ENCODE data around the gene CABP7. TPM values are rescaled to one million over a fixed set of nuclear protein-coding genes. Genes with fewer than 3 reads are reported as not detected.
A peak's percentile ranks its signal among the peaks of the same experiment; 100 is the strongest.

The CABP7 gene
- total RNA-seq, 1 experiment from 2014 or later = not detected

- no peak overlapping the region for H3K4me2 ChIP-seq (ENCODE audit: low read depth, low read length, poor library complexity, severe bottlenecking)
- no peak overlapping the region for H3K4me3 ChIP-seq (ENCODE audit: low read length)
- H3K27me3 ChIP-seq (ENCODE audit: low read length) = no peaks in the 10 kb centered on the region
- no peak overlapping the region for H2AFZ ChIP-seq (ENCODE audit: low read length)
- H3K4me1 ChIP-seq (ENCODE audit: low read length) = peaks cover 53% of the 10 kb centered on the region
- H3K36me3 ChIP-seq (ENCODE audit: insufficient read depth, low read length) = no peaks in the 10 kb centered on the region
- DNase-seq = no peak
- no peak overlapping the region for H3K27ac ChIP-seq (ENCODE audit: low read length)
- H3K9ac ChIP-seq (ENCODE audit: low read length) = no peak overlapping the region
- no peaks in the 10 kb centered on the region for H3K79me2 ChIP-seq (ENCODE audit: low read length)
- peaks cover 28% of the 10 kb centered on the region for H4K20me1 ChIP-seq (ENCODE audit: insufficient read depth, low read depth, low read length)
- H3K9me3 ChIP-seq (ENCODE audit: low read length) = no peaks in the 10 kb centered on the region
- H3K9me2 ChIP-seq (replicated peaks; ENCODE audit: insufficient read depth, low read length) = no peaks in the 10 kb centered on the region
These were observed 19.4 kb upstream of the CABP7 start for GRCh38 chr22:29700206-29700899.

- peaks cover 48% of the 10 kb centered on the region for H3K4me1 ChIP-seq (ENCODE audit: low read length)
- no peaks in the 10 kb centered on the region for H3K9me2 ChIP-seq (replicated peaks; ENCODE audit: insufficient read depth, low read length)
- H2AFZ ChIP-seq (ENCODE audit: low read length) = no peak overlapping the region
- H3K4me2 ChIP-seq (ENCODE audit: low read depth, low read length, poor library complexity, severe bottlenecking) = no peak overlapping the region
- H3K36me3 ChIP-seq (ENCODE audit: insufficient read depth, low read length) = no peaks in the 10 kb centered on the region
- no peak overlapping the region for H3K27ac ChIP-seq (ENCODE audit: low read length)
- H4K20me1 ChIP-seq (ENCODE audit: insufficient read depth, low read depth, low read length) = peaks cover 28% of the 10 kb centered on the region
- no peaks in the 10 kb centered on the region for H3K79me2 ChIP-seq (ENCODE audit: low read length)
- H3K27me3 ChIP-seq (ENCODE audit: low read length) = no peaks in the 10 kb centered on the region
- DNase-seq = no peak
- no peak overlapping the region for H3K9ac ChIP-seq (ENCODE audit: low read length)
- H3K4me3 ChIP-seq (ENCODE audit: low read length) = no peak overlapping the region
- H3K9me3 ChIP-seq (ENCODE audit: low read length) = no peaks in the 10 kb centered on the region
These were observed 19.0 kb upstream of the CABP7 start for GRCh38 chr22:29700900-29701154.

- Histone ChIP-seq H3K9me2 (replicated peaks; ENCODE audit: insufficient read depth, low read length) (no peaks in the 10 kb centered on the region), H3K27me3 (ENCODE audit: low read length) (no peaks in the 10 kb centered on the region), H3K4me1 (ENCODE audit: low read length) (peaks cover 42% of the 10 kb centered on the region), H3K4me2 (ENCODE audit: low read depth, low read length, poor library complexity, severe bottlenecking) (no peak overlapping the region), H3K27ac (ENCODE audit: low read length) (no peak overlapping the region), H2AFZ (ENCODE audit: low read length) (no peak overlapping the region), H3K4me3 (ENCODE audit: low read length) (no peak overlapping the region), H3K9me3 (ENCODE audit: low read length) (no peaks in the 10 kb centered on the region), H4K20me1 (ENCODE audit: insufficient read depth, low read depth, low read length) (peaks cover 28% of the 10 kb centered on the region), H3K36me3 (ENCODE audit: insufficient read depth, low read length) (no peaks in the 10 kb centered on the region), H3K79me2 (ENCODE audit: low read length) (no peaks in the 10 kb centered on the region), H3K9ac (ENCODE audit: low read length) (no peak overlapping the region)
- peak; percentile 81 for DNase-seq
These were observed 18.4 kb upstream of the CABP7 start for GRCh38 chr22:29701155-29701999.

- no peaks in the 10 kb centered on the region for H3K36me3 ChIP-seq (ENCODE audit: insufficient read depth, low read length)
- H3K79me2 ChIP-seq (ENCODE audit: low read length) = no peaks in the 10 kb centered on the region
- peak overlapping the region; percentile 43 for H3K9ac ChIP-seq (ENCODE audit: low read length)
- H3K9me2 ChIP-seq (replicated peaks; ENCODE audit: insufficient read depth, low read length) = no peaks in the 10 kb centered on the region
- no peak overlapping the region for H3K27ac ChIP-seq (ENCODE audit: low read length)
- H3K4me2 ChIP-seq (ENCODE audit: low read depth, low read length, poor library complexity, severe bottlenecking) = peak overlapping the region; percentile 78
- no peak overlapping the region for H2AFZ ChIP-seq (ENCODE audit: low read length)
- H3K4me1 ChIP-seq (ENCODE audit: low read length) = peaks cover 40% of the 10 kb centered on the region
- peak overlapping the region; percentile 56 for H3K4me3 ChIP-seq (ENCODE audit: low read length)
- no peak for DNase-seq
- no peaks in the 10 kb centered on the region for H3K9me3 ChIP-seq (ENCODE audit: low read length)
- peaks cover 28% of the 10 kb centered on the region for H4K20me1 ChIP-seq (ENCODE audit: insufficient read depth, low read depth, low read length)
- H3K27me3 ChIP-seq (ENCODE audit: low read length) = no peaks in the 10 kb centered on the region
These were observed 17.5 kb upstream of the CABP7 start for GRCh38 chr22:29702000-29702930.

DNA sequence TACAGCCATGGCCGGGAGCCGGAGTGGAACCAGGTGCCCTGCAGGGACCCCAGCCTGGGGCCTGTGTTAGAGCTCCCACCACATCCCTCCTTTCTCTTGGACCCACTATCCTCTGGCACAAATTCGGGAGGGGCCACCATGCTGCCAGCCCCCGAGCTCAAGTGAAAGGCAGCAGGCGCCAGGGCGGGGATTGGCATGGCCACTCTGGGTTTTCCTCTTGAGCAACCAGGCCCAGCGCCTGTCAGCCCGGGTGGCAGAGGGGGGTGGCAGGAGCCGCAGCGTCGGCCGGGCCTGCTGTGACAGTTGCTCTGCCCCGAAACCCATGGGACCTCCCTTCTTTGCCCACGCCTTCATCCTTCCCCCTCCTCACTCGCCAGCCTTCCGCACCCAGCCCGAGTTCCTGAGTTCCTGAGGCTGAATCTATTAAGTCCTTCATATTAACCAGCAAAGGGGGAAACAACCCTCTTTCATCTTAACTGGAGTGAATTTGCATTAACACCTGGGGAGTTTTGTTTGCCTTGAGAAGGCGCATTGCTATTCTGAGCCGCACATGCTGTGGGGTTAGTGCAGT lies 16.8 kb upstream of the CABP7 start:
- no peaks in the 10 kb centered on the region for H3K79me2 ChIP-seq (ENCODE audit: low read length)
- no peaks in the 10 kb centered on the region for H3K9me3 ChIP-seq (ENCODE audit: low read length)
- peak; percentile 72 for DNase-seq
- H4K20me1 ChIP-seq (ENCODE audit: insufficient read depth, low read depth, low read length) = peaks cover 28% of the 10 kb centered on the region
- H3K36me3 ChIP-seq (ENCODE audit: insufficient read depth, low read length) = no peaks in the 10 kb centered on the region
- H3K27ac ChIP-seq (ENCODE audit: low read length) = no peak overlapping the region
- H2AFZ ChIP-seq (ENCODE audit: low read length) = no peak overlapping the region
- no peaks in the 10 kb centered on the region for H3K9me2 ChIP-seq (replicated peaks; ENCODE audit: insufficient read depth, low read length)
- H3K4me2 ChIP-seq (ENCODE audit: low read depth, low read length, poor library complexity, severe bottlenecking) = peak overlapping the region; percentile 78
- peak overlapping the region; percentile 43 for H3K9ac ChIP-seq (ENCODE audit: low read length)
- no peaks in the 10 kb centered on the region for H3K27me3 ChIP-seq (ENCODE audit: low read length)
- H3K4me1 ChIP-seq (ENCODE audit: low read length) = peaks cover 40% of the 10 kb centered on the region
- H3K4me3 ChIP-seq (ENCODE audit: low read length) = peak overlapping the region; percentile 56

DNA sequence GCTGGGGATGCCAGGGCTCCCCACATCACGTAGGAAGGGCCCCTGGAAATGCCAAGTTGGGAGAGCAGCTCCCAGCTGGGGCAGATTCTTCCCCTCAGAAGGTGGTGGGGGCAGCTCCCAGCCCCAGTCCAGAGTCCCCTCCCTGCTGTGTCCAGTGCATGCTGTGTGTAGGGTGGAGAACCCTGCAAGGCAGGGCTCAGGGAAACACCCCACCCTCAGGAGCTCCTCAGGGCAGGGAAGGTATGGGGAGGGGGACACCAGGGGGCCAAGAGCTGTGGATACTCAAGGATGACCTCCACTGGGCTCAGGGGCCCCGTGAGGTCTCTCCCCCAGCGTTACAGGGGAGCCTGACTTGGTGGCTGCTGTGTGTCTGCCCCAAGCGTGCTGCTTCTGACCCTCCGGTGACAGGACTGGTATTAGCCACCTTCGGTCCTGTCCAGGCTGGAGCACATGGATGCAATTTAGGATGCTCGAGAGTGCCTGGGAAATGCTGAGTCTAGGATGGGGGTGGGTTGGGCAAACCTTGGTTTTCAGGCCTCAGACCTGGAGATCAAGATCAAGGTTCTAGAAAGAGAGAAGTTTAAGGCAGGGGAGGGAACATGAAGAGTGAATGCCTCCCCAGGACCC lies 16.1 kb upstream of the CABP7 start:
- Histone ChIP-seq H3K9ac (ENCODE audit: low read length) (peak overlapping the region; percentile 43), H3K9me3 (ENCODE audit: low read length) (no peaks in the 10 kb centered on the region), H2AFZ (ENCODE audit: low read length) (no peak overlapping the region), H3K4me1 (ENCODE audit: low read length) (peaks cover 40% of the 10 kb centered on the region), H3K27ac (ENCODE audit: low read length) (no peak overlapping the region), H4K20me1 (ENCODE audit: insufficient read depth, low read depth, low read length) (peaks cover 28% of the 10 kb centered on the region), H3K9me2 (replicated peaks; ENCODE audit: insufficient read depth, low read length) (no peaks in the 10 kb centered on the region), H3K4me3 (ENCODE audit: low read length) (peak overlapping the region; percentile 56), H3K79me2 (ENCODE audit: low read length) (no peaks in the 10 kb centered on the region), H3K27me3 (ENCODE audit: low read length) (no peaks in the 10 kb centered on the region), H3K36me3 (ENCODE audit: insufficient read depth, low read length) (no peaks in the 10 kb centered on the region), H3K4me2 (ENCODE audit: low read depth, low read length, poor library complexity, severe bottlenecking) (peak overlapping the region; percentile 78)
- DNase-seq = no peak

GRCh38 chr22:29704528-29705285 lies 15.1 kb upstream of the CABP7 start:
- H3K79me2 ChIP-seq (ENCODE audit: low read length) = no peaks in the 10 kb centered on the region
- no peaks in the 10 kb centered on the region for H3K9me3 ChIP-seq (ENCODE audit: low read length)
- H3K4me3 ChIP-seq (ENCODE audit: low read length) = no peak overlapping the region
- H4K20me1 ChIP-seq (ENCODE audit: insufficient read depth, low read depth, low read length) = peaks cover 28% of the 10 kb centered on the region
- H3K27ac ChIP-seq (ENCODE audit: low read length) = no peak overlapping the region
- DNase-seq = peak; percentile 63
- H3K27me3 ChIP-seq (ENCODE audit: low read length) = no peaks in the 10 kb centered on the region
- H3K9ac ChIP-seq (ENCODE audit: low read length) = no peak overlapping the region
- no peak overlapping the region for H3K4me2 ChIP-seq (ENCODE audit: low read depth, low read length, poor library complexity, severe bottlenecking)
- H2AFZ ChIP-seq (ENCODE audit: low read length) = no peak overlapping the region
- H3K4me1 ChIP-seq (ENCODE audit: low read length) = peaks cover 40% of the 10 kb centered on the region
- no peaks in the 10 kb centered on the region for H3K9me2 ChIP-seq (replicated peaks; ENCODE audit: insufficient read depth, low read length)
- no peaks in the 10 kb centered on the region for H3K36me3 ChIP-seq (ENCODE audit: insufficient read depth, low read length)
